Activated CD4-positive, alpha-beta memory T cell treated with anti-CD3 and anti-CD28 coated beads for 36 hours (primary cell): ENCODE results near the gene BTBD18. TPM values are rescaled to one million over a fixed set of nuclear protein-coding genes. Genes with fewer than 3 reads are reported as not detected.
"Not testable (repeated sequence)": the region's sequence is repeated elsewhere in the genome, so short reads cannot be mapped to it uniquely, and the experiment has no call there.

Experiments
- CTCF ChIA-PET: fragments of 350-600 bp; sonication (Branson Sonifier 250); formaldehyde crosslinking; loops from one replicate; lab custom pipeline; 2021; ENCODE audit warnings: antibody characterized with exemption, inconsistent platforms; lab: Charles Lee
- POLR2A ChIA-PET: fragments of 350-600 bp; sonication (Branson Sonifier 250); formaldehyde crosslinking; loops from one replicate; lab custom pipeline; 2021; ENCODE audit warnings: antibody characterized with exemption; lab: Charles Lee
- DNase-seq: peaks from one replicate; pipeline ENCODE4 v3.0.0-alpha.2; 2020
- H3K27ac Mint-ChIP-seq: one replicate; pipeline ENCODE4 v1.8.0; 2021; ENCODE audit warnings: mixed read lengths
- H3K27me3 Mint-ChIP-seq: one replicate; pipeline ENCODE4 v1.8.0; 2021; ENCODE audit warnings: mixed read lengths
- H3K36me3 Mint-ChIP-seq: one replicate; pipeline ENCODE4 v1.8.0; 2021; ENCODE audit warnings: mixed read lengths
- H3K4me1 Mint-ChIP-seq: one replicate; pipeline ENCODE4 v1.8.0; 2021; ENCODE audit warnings: low read depth, mixed read lengths
- H3K4me3 Mint-ChIP-seq: one replicate; pipeline ENCODE4 v1.8.0; 2021; ENCODE audit warnings: mild to moderate bottlenecking, mixed read lengths
- H3K9me3 Mint-ChIP-seq: one replicate; pipeline ENCODE4 v1.8.0; 2021; ENCODE audit warnings: mixed read lengths
- intact Hi-C: fragments of 100-400 bp; cut with micrococcal nuclease; formaldehyde crosslinking; loops from one replicate; pipeline ENCODE4 v1.15.1; 2023
- total RNA-seq, 2 experiments: library from RNA; stranded (reverse); gene quantifications; one replicate each; pipeline ENCODE4 v1.2.3, GENCODE V29; 2021

Gene BTBD18
- total RNA-seq, 2 experiments from 2014 or later = not detected

DNA sequence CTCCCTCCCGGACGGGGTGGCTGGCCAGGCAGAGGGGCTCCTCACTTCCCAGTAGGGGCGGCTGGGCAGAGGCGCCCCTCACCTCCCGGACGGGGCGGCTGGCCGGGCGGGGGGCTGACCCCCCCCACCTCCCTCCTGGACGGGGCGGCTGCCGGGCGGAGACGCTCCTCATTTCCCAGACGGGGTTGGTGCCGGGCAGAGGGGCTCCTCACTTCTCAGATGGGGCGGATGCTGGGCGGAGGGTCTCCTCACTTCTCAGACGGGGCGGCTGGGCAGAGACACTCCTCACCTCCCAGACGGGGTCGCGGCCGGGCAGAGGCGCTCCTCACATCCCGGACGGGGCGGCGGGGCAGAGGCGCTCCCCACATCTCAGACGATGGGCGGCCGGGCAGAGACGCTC is 34.9 kb downstream of the BTBD18 start:
- H3K27me3 Mint-ChIP-seq, H3K36me3 Mint-ChIP-seq, H3K27ac Mint-ChIP-seq, CTCF ChIA-PET, H3K9me3 Mint-ChIP-seq, H3K4me3 Mint-ChIP-seq, POLR2A ChIA-PET, intact Hi-C loops, DNase-seq: not testable (repeated sequence)
- H3K4me1 Mint-ChIP-seq = peaks cover 20% of the 10 kb centered on the region

DNA sequence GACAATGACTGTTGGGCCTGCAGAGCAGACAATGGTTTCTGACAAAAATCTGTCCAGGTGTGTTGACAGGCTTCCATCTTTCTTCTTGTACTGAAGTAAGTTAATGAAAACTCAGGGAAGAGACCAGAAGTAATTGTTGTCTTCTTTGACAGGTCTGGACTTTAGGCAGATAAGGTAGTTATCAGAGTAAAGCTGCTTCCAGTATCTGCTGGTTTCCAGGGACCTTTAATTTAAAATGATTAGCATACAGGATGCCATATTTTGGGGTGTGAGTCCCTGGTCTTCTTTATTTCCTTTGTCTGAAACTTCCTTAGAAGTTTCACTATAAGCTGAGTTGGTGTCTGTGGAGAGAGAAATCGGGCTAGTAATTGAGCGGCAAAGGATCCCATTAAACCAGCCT is 37.8 kb downstream of the BTBD18 start:
- Mint-ChIP-seq H3K4me1 (peaks cover 45% of the 10 kb centered on the region), H3K9me3 (no peaks in the 10 kb centered on the region), H3K36me3 (peaks cover 5% of the 10 kb centered on the region), H3K27ac (peak overlapping the region; percentile 89), H3K27me3 (no peaks in the 10 kb centered on the region), H3K4me3 (peak overlapping the region; percentile 94)
- CTCF ChIA-PET = interaction anchor here (0.6 to 4.9 kb wide), 7 partner anchors 10 to 220 kb away, joined by 3 to 20 read pairs (median 5); partner anchors contain the start of gene SELENOH
- intact Hi-C loops = loop anchor here (5.0 kb wide), 2 partner anchors 287 to 307 kb away; partner anchors contain the start of gene SLC43A3
- DNase-seq = no peak
- POLR2A ChIA-PET = interaction anchor here (1.5 kb wide), 1 partner anchor 28 kb away, joined by 4 read pairs; the partner anchor contains the start of gene SELENOH

DNA sequence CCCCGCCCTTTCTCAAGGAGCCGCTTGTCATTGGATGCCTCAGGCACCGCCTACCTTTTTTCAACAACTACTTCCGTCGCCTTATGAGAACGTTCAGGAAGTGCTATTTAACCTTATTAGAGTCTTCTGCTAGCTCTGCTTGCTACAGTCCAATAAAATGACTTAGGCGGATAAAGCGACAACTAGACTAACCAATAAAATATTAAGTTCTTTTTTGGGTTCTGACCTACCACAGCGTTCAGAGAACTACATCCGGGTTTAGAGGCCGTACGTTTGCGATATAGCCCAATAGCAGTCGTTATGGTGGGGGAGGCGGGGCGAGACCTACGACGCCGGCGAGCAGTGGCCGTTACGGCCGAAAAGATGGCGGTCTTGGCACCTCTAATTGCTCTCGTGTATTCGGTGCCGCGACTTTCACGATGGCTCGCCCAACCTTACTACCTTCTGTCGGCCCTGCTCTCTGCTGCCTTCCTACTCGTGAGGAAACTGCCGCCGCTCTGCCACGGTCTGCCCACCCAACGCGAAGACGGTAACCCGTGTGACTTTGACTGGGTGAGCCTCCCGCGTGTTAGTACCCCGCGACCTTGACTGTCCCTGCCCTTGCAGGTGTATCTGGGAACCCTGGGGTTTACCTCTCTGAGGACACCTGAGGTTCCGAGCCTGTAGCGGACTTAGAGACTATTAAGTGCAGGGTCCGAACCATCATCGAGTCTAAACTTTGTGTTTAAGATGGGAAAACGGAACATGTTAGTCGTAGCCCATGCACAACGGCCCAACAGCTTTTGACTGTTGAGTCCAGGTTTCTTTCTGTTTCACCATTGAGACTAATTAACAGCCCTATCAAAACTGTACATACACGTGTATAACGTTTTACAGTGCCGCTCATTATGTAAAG is 39.1 kb downstream of the BTBD18 start, which contains the start of gene TMX2:
Gene TMX2, plus strand, starts transcription at position 338 of the 895 bp plus-strand sequence. Its CDS starts 26 bp downstream, at position 364.
- DNase-seq = peak; percentile 94
- intact Hi-C loops = loop anchor here (1.0 to 5.0 kb wide), 11 partner anchors 29 to 866 kb away; partner anchors contain the start of genes CLP1, SELENOH, SLC43A3 and TIMM10
- CTCF ChIA-PET = interaction anchor here (0.9 to 4.9 kb wide), 4 partner anchors 12 to 367 kb away, joined by 3 to 20 read pairs (median 6); partner anchors contain the start of gene SELENOH
- Mint-ChIP-seq H3K27ac (peak within 1 kb of the TSS; percentile 89), H3K4me3 (peak within 1 kb of the TSS; percentile 94), H3K9me3 (no peaks in the 10 kb centered on the region), H3K27me3 (no peaks in the 10 kb centered on the region), H3K36me3 (peaks cover under 1% of the 10 kb centered on the region), H3K4me1 (peaks cover 53% of the 10 kb centered on the region)
- POLR2A ChIA-PET = interaction anchor here (2.2 kb wide), 1 partner anchor 29 kb away, joined by 12 read pairs; the partner anchor contains the start of gene SELENOH

DNA sequence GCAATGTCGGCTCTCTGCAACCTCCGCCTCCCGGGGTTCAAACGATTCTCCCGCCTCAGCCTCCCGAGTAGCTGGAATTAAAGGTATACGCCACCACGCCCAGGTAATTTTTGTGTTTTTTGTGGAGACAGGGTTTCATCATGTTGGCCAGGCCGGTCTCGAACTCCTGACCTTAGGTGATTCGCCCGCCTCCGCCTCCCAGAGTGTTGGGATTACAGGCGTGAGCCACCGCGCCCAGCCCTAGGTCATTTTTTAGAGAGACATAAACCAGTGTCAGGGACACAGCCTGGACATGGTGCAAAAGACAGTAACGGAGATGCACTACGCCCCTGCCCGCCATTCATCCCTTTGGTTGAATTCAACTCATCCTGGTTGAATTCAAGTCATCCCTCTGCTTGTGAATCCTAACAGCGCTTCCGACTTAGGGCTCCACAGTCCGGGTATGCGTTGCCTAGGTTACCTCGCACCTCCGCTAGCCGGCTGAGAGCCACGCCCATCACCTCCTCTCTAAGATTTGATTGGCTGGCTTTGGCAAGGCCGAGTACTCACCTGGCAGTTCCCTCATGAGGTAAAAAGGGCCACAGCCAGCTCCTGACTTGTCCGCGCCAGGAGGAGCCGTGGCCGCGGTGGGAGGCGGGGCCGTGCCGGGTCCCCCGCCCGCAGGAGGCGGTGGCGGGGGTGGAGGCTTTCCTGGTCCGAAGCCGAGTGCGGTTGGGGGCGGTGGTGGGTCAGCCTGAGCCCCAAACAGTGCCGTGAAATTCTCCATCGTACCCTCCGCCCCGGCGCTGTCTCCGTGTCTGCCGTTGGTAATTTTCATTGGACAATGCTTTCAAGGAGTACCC is 40.0 kb downstream of the BTBD18 start, which contains the start of gene MED19:
Gene MED19, minus strand, starts transcription at position 802 of the 842 bp plus-strand sequence. Its CDS starts 36 bp downstream, at position 766.
- H3K4me1 Mint-ChIP-seq = peaks cover 53% of the 10 kb centered on the region
- CTCF ChIA-PET = interaction anchor here (0.9 to 4.9 kb wide), 2 partner anchors 89 to 366 kb away, joined by 3 to 20 read pairs; no protein-coding TSS in a partner anchor
- intact Hi-C loops = loop anchor here (1.0 to 5.0 kb wide), 11 partner anchors 30 to 867 kb away; partner anchors contain the start of genes CLP1, SELENOH, SLC43A3 and TIMM10

DNA sequence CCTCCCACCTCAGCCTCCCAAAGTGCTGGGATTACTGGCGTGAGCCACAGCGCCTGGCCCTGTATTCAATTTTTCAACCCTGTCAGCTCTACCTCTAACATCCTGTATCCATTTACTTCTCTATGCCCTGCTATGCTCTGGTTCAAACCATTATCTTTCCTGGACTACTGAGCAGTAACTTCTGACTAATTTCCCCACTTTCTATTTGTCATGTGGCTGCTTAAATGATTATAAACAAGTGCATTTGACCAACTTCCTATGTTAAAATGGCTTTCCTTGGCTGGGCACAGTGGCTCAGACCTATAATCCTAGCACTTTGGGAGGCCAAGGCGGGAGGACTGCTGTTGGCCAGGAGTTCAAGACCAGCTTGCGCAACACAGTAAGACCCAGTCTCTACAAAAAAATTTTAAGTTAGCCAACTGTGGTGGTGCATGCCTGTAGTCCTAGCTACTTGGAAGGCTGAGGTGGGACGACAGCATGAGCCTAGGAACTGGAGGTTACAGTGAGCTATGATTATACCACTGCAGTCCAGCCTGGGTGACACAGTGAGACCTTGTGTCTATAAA is 41.7 kb downstream of the BTBD18 start:
- Mint-ChIP-seq H3K4me3 (no peak overlapping the region), H3K27me3 (no peaks in the 10 kb centered on the region), H3K9me3 (no peaks in the 10 kb centered on the region), H3K4me1 (peaks cover 50% of the 10 kb centered on the region), H3K36me3 (peaks cover 2% of the 10 kb centered on the region), H3K27ac (peak overlapping the region; percentile 70)
- POLR2A ChIA-PET = interaction anchor here (0.5 to 1.2 kb wide), 4 partner anchors 8 to 171 kb away, joined by 3 to 4 read pairs (median 3); partner anchors contain the start of gene SELENOH
- CTCF ChIA-PET = interaction anchor here (1.1 to 4.9 kb wide), 4 partner anchors 32 to 141 kb away, joined by 3 to 20 read pairs (median 4); partner anchors contain the start of gene SELENOH
- peak; percentile 13 for DNase-seq
- intact Hi-C loops = loop anchor here (5.0 kb wide), 2 partner anchors 283 to 303 kb away; partner anchors contain the start of gene SLC43A3

More for the DNA sequence above, 40.0 kb downstream of the BTBD18 start, which contains the start of gene MED19:
- Mint-ChIP-seq H3K36me3 (peaks cover 2% of the 10 kb centered on the region), H3K27ac (peak within 1 kb of the TSS; percentile 89), H3K27me3 (no peaks in the 10 kb centered on the region), H3K9me3 (no peaks in the 10 kb centered on the region), H3K4me3 (peak within 1 kb of the TSS; percentile 94)
- POLR2A ChIA-PET = interaction anchor here (2.2 kb wide), 1 partner anchor 30 kb away, joined by 12 read pairs; the partner anchor contains the start of gene SELENOH
- peak; percentile 85 for DNase-seq

DNA sequence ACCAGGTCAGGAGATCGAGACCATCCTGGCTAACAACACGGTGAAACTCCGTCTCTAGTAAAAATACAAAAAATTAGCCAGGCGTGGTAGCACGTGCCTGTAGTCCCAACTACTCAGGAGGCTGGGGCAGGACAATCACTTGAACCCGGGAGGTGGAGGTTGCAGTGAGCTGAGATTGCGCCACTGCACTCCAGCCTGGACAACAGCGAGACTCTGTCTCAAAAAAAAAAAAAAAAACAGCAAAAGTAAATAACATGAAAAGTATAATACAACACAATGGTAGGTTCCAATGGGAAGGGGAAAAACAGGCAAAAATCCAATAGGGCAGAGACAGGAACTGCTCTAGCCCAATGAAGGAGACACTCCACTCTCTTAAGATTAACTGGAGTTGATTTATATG is 46.2 kb downstream of the BTBD18 start:
- H3K36me3 Mint-ChIP-seq = peaks cover 15% of the 10 kb centered on the region
- H3K27me3 Mint-ChIP-seq, DNase-seq, H3K4me3 Mint-ChIP-seq, intact Hi-C loops, H3K9me3 Mint-ChIP-seq, H3K27ac Mint-ChIP-seq, CTCF ChIA-PET: not testable (repeated sequence)
- POLR2A ChIA-PET = interaction anchor here (0.8 kb wide), 1 partner anchor 27 kb away, joined by 4 read pairs; no protein-coding TSS in a partner anchor
- peaks cover 20% of the 10 kb centered on the region for H3K4me1 Mint-ChIP-seq

DNA sequence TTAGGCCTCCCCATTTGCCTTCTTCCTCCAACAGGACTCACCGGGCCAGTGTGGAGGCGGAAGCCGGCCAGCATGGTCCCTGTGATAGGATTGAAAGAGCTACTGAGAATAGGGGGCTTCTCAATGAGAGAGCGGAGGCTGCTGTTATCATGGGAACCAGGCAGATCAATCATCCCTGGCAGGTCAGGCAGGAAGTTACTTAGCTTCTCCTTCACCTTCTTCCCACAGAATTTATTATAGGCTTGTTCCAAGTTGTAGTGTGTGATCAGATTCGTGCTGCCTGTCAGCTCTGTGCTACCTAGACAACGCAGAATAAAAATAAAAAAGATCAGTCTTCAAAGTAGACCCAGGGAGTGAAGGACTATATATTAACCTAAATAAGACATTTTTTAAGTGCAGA is 46.7 kb downstream of the BTBD18 start:
- CTCF ChIA-PET = no interaction called here
- Mint-ChIP-seq H3K4me3 (no peak overlapping the region), H3K36me3 (peaks cover 15% of the 10 kb centered on the region), H3K4me1 (peaks cover 17% of the 10 kb centered on the region), H3K27ac (no peak overlapping the region), H3K27me3 (no peaks in the 10 kb centered on the region), H3K9me3 (no peaks in the 10 kb centered on the region)
- POLR2A ChIA-PET = no interaction called here
- DNase-seq = no peak
- intact Hi-C loops = no loop called here

DNA sequence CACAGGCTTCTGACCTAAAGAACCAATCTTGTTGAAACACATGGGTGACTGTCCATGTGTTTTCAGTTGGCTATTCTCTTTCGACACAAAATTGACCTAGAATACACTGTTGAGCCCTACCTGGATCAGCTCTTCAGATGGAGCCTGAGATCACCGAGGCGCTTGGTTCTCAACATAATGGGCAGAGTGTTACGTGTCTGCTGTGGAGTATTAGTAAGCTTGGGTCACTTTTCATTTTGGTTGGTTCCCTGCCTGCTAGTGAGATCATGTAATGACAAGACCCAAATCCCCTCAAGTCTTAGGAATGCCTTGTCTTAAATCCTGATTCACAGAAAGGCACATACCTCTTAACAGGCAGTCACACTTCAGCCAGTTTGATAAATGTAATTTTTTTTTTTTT is 48.3 kb downstream of the BTBD18 start:
- Mint-ChIP-seq H3K36me3 (peaks cover 31% of the 10 kb centered on the region), H3K27ac (no peak overlapping the region), H3K4me3 (no peak overlapping the region), H3K4me1 (peaks cover 4% of the 10 kb centered on the region), H3K27me3 (no peaks in the 10 kb centered on the region), H3K9me3 (no peaks in the 10 kb centered on the region)
- ChIA-PET POLR2A (no interaction called here), CTCF (interaction anchor here (0.8 kb wide), 1 partner anchor 176 kb away, joined by 4 read pairs; no protein-coding TSS in a partner anchor)
- intact Hi-C loops = no loop called here
- no peak for DNase-seq

DNA sequence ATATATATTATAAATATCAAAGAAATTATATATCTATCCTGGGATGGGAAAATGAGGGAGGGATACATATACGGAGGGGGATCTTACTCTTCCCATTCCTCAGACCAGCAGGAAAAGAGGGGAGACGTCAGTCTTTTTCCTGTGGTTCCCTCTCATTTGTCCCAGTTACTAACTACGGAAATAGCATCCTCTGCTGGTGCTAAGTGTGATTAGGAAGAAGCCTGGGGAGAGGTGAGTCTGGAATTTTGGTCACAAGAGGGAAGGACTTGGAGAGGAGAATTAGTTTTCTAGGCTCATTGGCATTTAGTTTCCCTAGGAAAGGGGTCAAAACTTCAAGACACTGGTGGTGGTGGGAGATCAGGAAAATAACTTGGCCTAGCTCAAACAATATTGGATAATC is 51.2 kb downstream of the BTBD18 start:
- no peak for DNase-seq
- no peak overlapping the region for H3K27ac Mint-ChIP-seq
- ChIA-PET POLR2A (no interaction called here), CTCF (no interaction called here)
- H3K27me3 Mint-ChIP-seq = no peaks in the 10 kb centered on the region
- intact Hi-C loops = no loop called here
- no peaks in the 10 kb centered on the region for H3K4me1 Mint-ChIP-seq
- no peak overlapping the region for H3K4me3 Mint-ChIP-seq
- peaks cover 41% of the 10 kb centered on the region for H3K36me3 Mint-ChIP-seq
- no peaks in the 10 kb centered on the region for H3K9me3 Mint-ChIP-seq

DNA sequence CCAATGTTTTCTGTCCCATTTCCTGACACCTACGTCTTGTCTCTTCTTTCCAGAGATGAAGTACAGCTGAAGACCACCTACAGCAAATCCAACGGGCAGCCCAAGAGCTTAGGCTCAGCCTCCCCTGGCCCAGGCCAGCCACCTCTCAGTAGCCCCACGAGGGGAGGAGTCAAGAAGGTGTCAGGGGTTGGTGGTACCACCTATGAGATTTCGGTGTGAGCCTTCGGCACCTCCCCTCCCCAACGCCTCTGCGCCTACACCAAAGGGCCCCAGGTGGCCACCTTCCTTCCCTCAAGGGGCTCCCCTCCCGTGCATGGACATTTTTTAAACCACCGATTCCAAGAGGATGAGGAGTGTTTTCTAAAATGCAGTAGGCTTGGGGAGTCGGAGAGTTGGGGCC is 51.8 kb downstream of the BTBD18 start:
- Mint-ChIP-seq H3K36me3 (peaks cover 41% of the 10 kb centered on the region), H3K27me3 (no peaks in the 10 kb centered on the region), H3K4me3 (no peak overlapping the region), H3K27ac (peak overlapping the region; percentile 24), H3K4me1 (no peaks in the 10 kb centered on the region), H3K9me3 (no peaks in the 10 kb centered on the region)
- no peak for DNase-seq
- intact Hi-C loops = no loop called here
- CTCF ChIA-PET = no interaction called here
- POLR2A ChIA-PET = interaction anchor here (0.8 kb wide), 1 partner anchor 10 kb away, joined by 4 read pairs; no protein-coding TSS in a partner anchor
